ENCODE results near the gene IYD.
"Not testable (repeated sequence)": the region's sequence is repeated elsewhere in the genome, so short reads cannot be mapped to it uniquely, and the experiment has no call there.

IYD gene

GRCh38 chr6:150352321-150353296, 16.2 kb upstream of the IYD start:
- no peak for DNase-seq

- no peak for DNase-seq
Measured at GRCh38 chr6:150353445-150353844, 15.4 kb upstream of the IYD start.

GRCh38 chr6:150354754-150355571, 13.8 kb upstream of the IYD start:
- DNase-seq = no peak

- DNase-seq = no peak
Measured at GRCh38 chr6:150355932-150356331, 12.9 kb upstream of the IYD start.

- no peak for DNase-seq
Measured at GRCh38 chr6:150361876-150362275, 6.9 kb upstream of the IYD start.

GRCh38 chr6:150363733-150364132, 5.1 kb upstream of the IYD start:
- DNase-seq = peak in 1 of 3 experiments; percentile 62

- no peak for DNase-seq
Measured at GRCh38 chr6:150366118-150366778, 2.6 kb upstream of the IYD start.

- no peak for DNase-seq
Measured at GRCh38 chr6:150369408-150369807, 596 bp downstream of the IYD start.

- DNase-seq = no peak
Measured at GRCh38 chr6:150370112-150370511, 1.3 kb downstream of the IYD start.

- DNase-seq = no peak
Measured at GRCh38 chr6:150371356-150371755, 2.5 kb downstream of the IYD start.

GRCh38 chr6:150372051-150372450, 3.2 kb downstream of the IYD start:
- no peak for DNase-seq

- no peak for DNase-seq
Measured at GRCh38 chr6:150373260-150373701, 4.5 kb downstream of the IYD start.

GRCh38 chr6:150374346-150374745, 5.5 kb downstream of the IYD start:
- not testable (repeated sequence) for DNase-seq

GRCh38 chr6:150377211-150377781, 8.5 kb downstream of the IYD start:
- DNase-seq = no peak

GRCh38 chr6:150380256-150380655, 11.4 kb downstream of the IYD start:
- DNase-seq = no peak

- no peak for DNase-seq
Measured at GRCh38 chr6:150382171-150382570, 13.4 kb downstream of the IYD start.

GRCh38 chr6:150391414-150391813, 22.6 kb downstream of the IYD start:
- DNase-seq = no peak

GRCh38 chr6:150391890-150392289, 23.1 kb downstream of the IYD start:
- DNase-seq = no peak

GRCh38 chr6:150392452-150393220, 23.8 kb downstream of the IYD start:
- no peak for DNase-seq

GRCh38 chr6:150394053-150394898, 25.5 kb downstream of the IYD start:
- DNase-seq = peak in 1 of 3 experiments; percentile 59

GRCh38 chr6:150394899-150395295, 26.1 kb downstream of the IYD start:
- no peak for DNase-seq

Measured in NCI-H1417 (cell line).